ENCODE measurements around the gene POU6F2. TPM values are rescaled to one million over a fixed set of nuclear protein-coding genes. Genes with fewer than 3 reads are reported as not detected.

POU6F2 gene
- total and polyA plus RNA-seq, 9 of the 15 experiments (the other 6 are each of a cell fraction or from before 2014, with no cell fraction given), result 0.29 to 1.5 (median 0.96) TPM

DNA sequence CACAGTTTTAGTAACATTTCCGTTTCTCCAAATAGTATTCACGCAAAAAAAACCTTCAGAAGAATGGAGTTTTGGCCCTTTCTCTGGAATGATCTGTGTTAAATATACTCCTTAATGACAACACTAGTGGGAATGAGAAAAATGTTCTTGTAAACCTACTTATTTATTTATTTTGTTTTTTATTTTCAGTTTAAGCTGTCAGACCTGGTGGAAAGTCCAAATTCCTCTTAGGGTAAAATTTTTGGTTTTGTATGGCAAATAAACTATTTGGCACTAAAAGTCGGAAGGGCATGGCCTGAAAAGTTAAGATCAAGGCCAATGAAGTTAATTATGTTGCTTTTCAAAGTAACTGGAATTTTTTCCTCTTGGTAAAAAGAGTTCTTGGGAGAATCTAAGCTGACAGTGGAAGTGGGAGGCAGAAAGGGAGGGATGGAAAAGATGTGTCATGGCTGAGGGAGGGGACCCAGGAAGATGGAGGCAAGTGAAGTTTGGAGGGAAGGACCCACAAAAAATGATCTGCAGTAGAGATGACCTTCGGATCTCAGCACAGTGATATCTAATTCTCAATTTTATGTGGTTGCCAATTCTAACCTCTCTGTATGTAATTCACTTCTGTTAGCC, 35.2 kb upstream of the POU6F2 start:
- CTCF ChIA-PET (ENCODE audit: low intra/inter-chr PET ratio), result no interaction called here
- TF ChIP-seq, protein P1, sequence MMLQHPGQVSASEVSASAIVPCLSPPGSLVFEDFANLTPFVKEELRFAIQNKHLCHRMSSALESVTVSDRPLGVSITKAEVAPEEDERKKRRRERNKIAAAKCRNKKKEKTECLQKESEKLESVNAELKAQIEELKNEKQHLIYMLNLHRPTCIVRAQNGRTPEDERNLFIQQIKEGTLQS (IDR thresholded peaks at IDR 0.05), result no peak
- TF ChIP-seq, protein P1 (CRISPR knock-in tag; conservative IDR thresholded peaks at IDR 0.05), result no peak
- TF ChIP-seq ELF2 (CRISPR knock-in tag; IDR thresholded peaks at IDR 0.05), result no peak
- no peak for TF ChIP-seq ZNF165 (CRISPR knock-in tag; IDR thresholded peaks at IDR 0.05; ENCODE audit: borderline replicate concordance)
- TF ChIP-seq, protein P2, sequence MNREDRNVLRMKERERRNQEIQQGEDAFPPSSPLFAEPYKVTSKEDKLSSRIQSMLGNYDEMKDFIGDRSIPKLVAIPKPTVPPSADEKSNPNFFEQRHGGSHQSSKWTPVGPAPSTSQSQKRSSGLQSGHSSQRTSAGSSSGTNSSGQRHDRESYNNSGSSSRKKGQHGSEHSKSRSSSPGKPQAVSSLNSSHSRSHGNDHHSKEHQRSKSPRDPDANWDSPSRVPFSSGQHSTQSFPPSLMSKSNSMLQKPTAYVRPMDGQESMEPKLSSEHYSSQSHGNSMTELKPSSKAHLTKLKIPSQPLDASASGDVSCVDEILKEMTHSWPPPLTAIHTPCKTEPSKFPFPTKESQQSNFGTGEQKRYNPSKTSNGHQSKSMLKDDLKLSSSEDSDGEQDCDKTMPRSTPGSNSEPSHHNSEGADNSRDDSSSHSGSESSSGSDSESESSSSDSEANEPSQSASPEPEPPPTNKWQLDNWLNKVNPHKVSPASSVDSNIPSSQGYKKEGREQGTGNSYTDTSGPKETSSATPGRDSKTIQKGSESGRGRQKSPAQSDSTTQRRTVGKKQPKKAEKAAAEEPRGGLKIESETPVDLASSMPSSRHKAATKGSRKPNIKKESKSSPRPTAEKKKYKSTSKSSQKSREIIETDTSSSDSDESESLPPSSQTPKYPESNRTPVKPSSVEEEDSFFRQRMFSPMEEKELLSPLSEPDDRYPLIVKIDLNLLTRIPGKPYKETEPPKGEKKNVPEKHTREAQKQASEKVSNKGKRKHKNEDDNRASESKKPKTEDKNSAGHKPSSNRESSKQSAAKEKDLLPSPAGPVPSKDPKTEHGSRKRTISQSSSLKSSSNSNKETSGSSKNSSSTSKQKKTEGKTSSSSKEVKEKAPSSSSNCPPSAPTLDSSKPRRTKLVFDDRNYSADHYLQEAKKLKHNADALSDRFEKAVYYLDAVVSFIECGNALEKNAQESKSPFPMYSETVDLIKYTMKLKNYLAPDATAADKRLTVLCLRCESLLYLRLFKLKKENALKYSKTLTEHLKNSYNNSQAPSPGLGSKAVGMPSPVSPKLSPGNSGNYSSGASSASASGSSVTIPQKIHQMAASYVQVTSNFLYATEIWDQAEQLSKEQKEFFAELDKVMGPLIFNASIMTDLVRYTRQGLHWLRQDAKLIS (CRISPR knock-in tag; IDR thresholded peaks at IDR 0.05), result no peak
- no peak for TF ChIP-seq SIX5 (IDR thresholded peaks at IDR 0.05; ENCODE audit: borderline replicate concordance in 1 of 2, insufficient read depth in 1 of 2, low read depth in 1 of 2, low read length in 2 of 2)
- no peak for TF ChIP-seq CAMTA2 (CRISPR knock-in tag; conservative IDR thresholded peaks at IDR 0.05)
- TF ChIP-seq ZNF133 (CRISPR knock-in tag; IDR thresholded peaks at IDR 0.05), result no peak
- TF ChIP-seq ZEB2 (IDR thresholded peaks at IDR 0.05), result no peak
- no peak for TF ChIP-seq RBM34 (IDR thresholded peaks at IDR 0.05; ENCODE audit: borderline replicate concordance, insufficient read depth, low read length)
- TF ChIP-seq, protein P3, sequence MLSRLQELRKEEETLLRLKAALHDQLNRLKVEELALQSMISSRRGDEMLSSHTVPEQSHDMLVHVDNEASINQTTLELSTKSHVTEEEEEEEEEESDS (CRISPR knock-in tag; IDR thresholded peaks at IDR 0.05), result no peak
- no peak for TF ChIP-seq PTBP1 (IDR thresholded peaks at IDR 0.05; ENCODE audit: low read depth, low read length)
- no peak for TF ChIP-seq ZNF551 (CRISPR knock-in tag; IDR thresholded peaks at IDR 0.05)
- TF ChIP-seq TAF7 (tag; IDR thresholded peaks at IDR 0.05), result no peak
- no peak for TF ChIP-seq ZNF197 (CRISPR knock-in tag; IDR thresholded peaks at IDR 0.05; ENCODE audit: low read depth)
- TF ChIP-seq, protein P4, sequence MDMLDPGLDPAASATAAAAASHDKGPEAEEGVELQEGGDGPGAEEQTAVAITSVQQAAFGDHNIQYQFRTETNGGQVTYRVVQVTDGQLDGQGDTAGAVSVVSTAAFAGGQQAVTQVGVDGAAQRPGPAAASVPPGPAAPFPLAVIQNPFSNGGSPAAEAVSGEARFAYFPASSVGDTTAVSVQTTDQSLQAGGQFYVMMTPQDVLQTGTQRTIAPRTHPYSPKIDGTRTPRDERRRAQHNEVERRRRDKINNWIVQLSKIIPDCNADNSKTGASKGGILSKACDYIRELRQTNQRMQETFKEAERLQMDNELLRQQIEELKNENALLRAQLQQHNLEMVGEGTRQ (CRISPR knock-in tag; IDR thresholded peaks at IDR 0.05), result no peak
- Histone ChIP-seq H3K9ac (ENCODE audit: insufficient read depth in 1 of 2, low read depth in 2 of 2, low read length in 2 of 2) (no peak overlapping the region), H3K79me2 (ENCODE audit: control insufficient read depth, insufficient read depth, low read length) (no peaks in the 10 kb centered on the region), H3K27me3 (ENCODE audit: control insufficient read depth in 2 of 2, insufficient read depth in 2 of 2, low read length in 2 of 2) (peaks cover 12 to 14% of the 10 kb centered on the region in 2 experiments; a peak in 4 of 5 replicates), H4K20me1 (replicated peaks; ENCODE audit: control insufficient read depth, insufficient read depth, low read length) (no peaks in the 10 kb centered on the region), H3K4me2 (ENCODE audit: insufficient read depth, low read length) (no peak overlapping the region), H3K36me3 (ENCODE audit: control insufficient read depth, insufficient read depth, low read length) (no peaks in the 10 kb centered on the region), H3K9me1 (ENCODE audit: control insufficient read depth, insufficient read depth, low read length) (no peaks in the 10 kb centered on the region), H3K9me3 (replicated peaks; ENCODE audit: control insufficient read depth, insufficient read depth, low read depth, low read length) (no peaks in the 10 kb centered on the region), H2AFZ (ENCODE audit: low read depth, low read length) (no peak overlapping the region), H3K4me3 (no peak overlapping the region), H3K4me1 (replicated peaks in 1 of 2; ENCODE audit: control insufficient read depth in 2 of 2, insufficient read depth in 2 of 2, low read length in 2 of 2) (no peaks in the 10 kb centered on the region), H3K27ac (ENCODE audit: extremely low read depth, low read depth, low read length) (no peak overlapping the region)
- intact Hi-C loops (cut with micrococcal nuclease), result no loop called here
- ATAC-seq (no peak), DNase-seq (ENCODE audit: extremely low read depth in 1 of 4, low spot score in 3 of 4) (no peak), FAIRE-seq (no peak)
- POLR2A ChIA-PET, result interaction anchor here (0.7 kb wide), 1 partner anchor 8 kb away, joined by 3 read pairs; no protein-coding TSS in a partner anchor
- BruUV-seq (replicated peaks), result no TSS peak
- in situ Hi-C loops (cut with MboI), result no loop called here
- WGBS (ENCODE audit: insufficient coverage, low coverage, missing lambda C conversion rate), result 1% methylated on average over 4 of the region's 4 CpGs
